NCI-H82 treated with DMSO at 0.1 percent for 48 hours (cell line): ENCODE results near the gene FSIP1.
"Not testable (repeated sequence)": the region's sequence is repeated elsewhere in the genome, so short reads cannot be mapped to it uniquely, and the experiment has no call there.

ENCODE experiments used
- DNase-seq: peaks from one replicate; lab custom pipeline; 2025; ENCODE audit not compliant: unreplicated experiment; lab: John Stamatoyannopoulos, UW

Gene FSIP1

DNA sequence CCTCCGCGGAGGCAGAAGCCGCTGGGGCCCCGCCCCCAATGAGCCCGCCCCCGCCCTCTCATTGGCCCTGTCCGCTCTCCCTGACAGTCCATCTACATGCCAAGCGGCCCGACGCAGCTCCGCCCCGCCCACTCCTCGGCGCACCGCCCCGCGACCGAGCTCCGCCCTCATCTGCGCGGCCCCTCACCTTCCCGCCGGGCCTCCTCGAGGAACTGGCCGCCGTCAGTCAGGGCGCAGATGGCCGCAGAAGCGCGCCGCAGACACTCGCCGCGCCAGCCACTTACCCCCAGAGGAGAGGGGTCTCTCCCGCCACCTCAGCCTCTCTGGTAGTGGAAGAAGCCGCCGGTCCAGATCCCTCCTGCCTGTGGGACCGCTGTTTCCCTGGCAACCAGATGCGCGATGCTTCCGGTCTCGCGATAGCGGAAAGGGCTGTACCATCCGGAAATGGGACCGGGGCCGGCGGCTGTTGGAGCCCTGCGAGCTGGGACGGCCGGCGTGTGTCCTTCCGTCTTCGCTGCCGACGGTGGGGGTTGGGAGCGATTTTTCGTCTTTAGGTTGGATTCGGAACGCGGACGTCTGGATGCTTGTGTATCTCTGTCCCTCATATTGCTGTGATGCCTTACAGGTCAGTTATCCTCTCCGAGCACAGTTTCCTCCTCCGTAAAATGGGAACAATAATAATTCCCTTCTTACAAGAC, at the start of gene FSIP1:
FSIP1 (minus strand) TSS at position 401 of the 698 bp plus-strand sequence. CDS start 6,317 bp downstream, outside the sequence.
- DNase-seq: peak; percentile 82

DNA sequence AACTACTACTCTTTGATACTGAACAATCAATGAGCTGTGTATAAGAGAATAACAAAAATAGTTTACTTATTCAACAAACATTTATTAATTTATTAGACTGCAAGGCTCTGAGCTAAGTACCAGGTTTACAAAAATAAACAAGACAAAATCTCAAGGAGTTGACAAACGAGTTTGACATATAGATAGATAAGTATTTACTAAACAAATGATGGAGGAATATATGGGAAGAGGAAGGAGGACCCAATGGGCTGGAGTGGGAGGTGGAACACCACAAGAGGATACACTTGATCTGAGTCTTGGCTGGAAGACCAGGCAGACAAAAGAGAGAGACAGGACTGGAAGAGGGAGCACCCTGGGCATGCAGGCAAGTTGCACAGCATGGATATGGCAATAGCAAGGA, 47.5 kb upstream of the FSIP1 start:
- DNase-seq: no peak

DNA sequence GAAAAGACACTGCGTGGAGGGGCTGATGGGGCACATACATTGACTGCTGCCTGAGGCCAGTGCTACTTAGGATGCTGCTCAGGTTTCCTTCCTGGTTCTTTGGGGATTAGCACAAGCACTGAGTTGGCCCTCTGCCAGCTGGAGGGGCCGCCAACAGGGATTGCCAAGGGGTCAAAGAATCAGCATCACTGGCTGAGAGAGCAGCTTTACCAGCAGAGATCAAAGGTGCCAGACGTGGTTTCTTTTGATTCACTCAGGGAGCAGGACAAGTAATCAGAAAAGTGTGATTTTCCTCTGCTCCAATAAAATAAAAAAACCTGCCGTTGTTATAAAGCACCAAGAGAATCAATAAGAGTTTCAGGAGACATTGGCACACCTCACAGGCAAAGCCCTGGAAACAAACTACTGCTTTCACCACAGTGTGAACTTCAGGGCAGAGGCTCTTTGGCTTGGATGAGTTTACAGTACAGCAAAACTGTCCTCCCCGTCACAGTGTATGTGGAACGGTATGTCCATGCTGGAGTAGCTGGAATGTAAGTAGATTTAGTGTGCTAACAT, 45.8 kb upstream of the FSIP1 start:
- DNase-seq: peak; percentile 74

DNA sequence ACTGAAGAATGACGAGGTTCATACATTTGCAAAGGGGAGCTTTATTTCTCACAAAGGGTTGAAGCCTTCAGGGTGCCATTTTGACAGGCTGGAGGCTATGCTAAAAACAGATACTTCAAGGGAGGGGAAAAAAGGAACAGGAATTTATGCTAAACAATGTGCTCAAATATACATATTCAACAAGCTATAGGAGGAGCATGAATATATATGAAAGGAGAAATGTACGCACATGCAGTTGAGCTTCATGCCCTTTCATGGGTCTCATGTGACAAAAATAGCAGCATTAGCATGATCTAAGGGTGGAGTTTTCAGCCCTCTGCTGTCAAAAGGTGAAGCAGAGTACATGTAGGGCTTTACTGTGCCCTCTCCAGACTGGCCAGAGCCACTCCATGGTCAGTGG, 44.3 kb upstream of the FSIP1 start:
- DNase-seq: no peak

DNA sequence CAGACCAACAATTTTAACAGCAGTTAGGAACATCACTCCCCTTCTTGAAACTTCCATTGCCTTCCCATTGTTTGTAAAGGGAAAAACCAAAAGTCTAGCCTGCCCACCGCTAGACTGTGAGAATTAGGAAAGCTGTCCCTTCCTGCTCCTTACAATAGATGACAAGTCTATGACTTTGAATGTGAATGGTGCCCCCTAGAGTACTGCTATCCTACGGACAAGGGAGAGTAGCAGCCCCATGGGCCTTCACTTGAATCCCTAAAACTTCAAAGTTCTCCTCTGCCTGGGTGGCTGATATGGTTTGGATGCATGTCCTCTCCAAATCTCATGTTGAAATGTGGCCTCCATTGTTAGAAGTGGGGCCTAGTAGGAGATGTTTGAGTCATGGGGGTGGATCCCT, 41.0 kb upstream of the FSIP1 start:
- no peak for DNase-seq

DNA sequence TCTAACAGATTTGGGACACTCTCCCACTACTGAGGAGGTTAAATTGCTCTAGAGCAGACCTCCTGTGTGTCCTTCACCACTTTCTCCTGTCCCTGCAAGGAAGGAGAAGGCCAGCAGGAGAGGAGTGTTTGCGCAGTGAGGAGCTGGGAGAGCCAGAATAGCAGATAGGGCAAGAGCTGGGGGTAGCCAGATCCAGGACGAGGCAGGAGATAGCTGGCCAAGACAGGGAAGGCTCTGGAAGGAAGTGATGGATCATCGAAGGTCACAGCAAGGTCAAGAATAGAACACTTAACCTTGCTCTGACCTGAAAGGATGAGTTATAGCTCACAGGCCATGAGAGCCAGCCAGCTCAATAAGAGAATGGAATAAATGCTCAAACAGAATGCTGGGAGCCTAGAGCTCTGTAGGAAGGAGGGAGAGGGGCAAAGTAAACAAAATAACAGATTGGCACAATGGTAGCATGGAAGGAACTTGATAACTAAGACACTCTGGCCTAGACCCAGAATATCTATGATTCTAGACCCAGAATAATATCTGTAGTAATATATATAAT, 37.5 kb upstream of the FSIP1 start:
- DNase-seq: no peak

DNA sequence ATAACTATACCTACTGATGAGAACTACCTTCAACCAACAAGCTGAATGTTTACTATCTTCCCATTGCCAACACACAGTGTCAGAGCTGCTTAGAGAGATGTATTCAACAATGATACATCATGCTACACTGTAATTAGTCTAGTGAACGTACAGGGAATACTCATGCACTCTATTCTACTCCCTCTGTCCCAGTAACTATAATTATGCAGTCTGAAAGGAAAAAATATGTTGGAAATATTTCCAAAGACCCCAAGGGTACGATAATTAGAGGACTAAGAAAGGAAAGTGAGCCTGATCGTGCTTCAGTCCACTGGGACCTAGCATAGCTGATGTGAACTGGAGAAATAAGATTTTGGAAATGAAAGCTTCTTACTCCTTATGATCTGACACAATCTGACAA, 36.9 kb upstream of the FSIP1 start:
- DNase-seq: no peak

DNA sequence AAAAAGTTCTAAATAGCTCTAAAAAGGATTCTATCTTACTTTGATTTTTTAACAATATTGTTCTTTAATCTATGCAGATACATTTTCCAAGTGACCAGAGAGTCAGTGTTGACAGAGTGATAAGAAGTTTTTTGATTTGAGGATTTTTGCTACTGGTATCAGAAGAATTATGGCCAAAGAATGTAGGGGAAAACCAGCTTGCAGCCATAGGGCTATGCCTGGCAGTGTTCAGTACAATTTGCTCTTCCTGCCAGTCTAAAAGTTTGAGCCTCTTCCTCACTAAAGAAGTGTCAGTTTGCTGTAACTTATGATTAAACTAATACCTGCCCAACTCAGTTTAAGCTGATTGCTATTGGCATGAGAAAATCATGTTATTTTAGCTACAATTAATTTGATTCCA, 35.3 kb upstream of the FSIP1 start:
- no peak for DNase-seq

DNA sequence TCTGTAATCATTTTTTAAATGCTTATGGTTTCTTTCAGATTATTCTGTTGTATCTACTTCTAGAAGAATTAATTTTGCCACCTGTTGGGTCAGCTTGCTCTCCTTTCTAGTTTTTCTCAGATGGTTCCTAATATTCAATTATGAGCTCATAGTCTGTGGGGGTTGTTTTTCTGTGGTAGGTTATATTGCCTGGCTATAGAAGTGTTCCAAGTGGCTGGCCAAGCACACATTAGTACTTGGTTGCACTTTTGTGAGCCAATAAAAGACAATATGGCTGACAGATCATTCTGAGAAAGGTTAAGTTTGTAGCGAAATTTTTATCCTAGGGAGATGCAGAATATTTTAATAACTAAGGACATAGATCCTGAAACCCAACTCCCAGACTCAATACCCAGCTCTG, 31.8 kb upstream of the FSIP1 start:
- DNase-seq: no peak

DNA sequence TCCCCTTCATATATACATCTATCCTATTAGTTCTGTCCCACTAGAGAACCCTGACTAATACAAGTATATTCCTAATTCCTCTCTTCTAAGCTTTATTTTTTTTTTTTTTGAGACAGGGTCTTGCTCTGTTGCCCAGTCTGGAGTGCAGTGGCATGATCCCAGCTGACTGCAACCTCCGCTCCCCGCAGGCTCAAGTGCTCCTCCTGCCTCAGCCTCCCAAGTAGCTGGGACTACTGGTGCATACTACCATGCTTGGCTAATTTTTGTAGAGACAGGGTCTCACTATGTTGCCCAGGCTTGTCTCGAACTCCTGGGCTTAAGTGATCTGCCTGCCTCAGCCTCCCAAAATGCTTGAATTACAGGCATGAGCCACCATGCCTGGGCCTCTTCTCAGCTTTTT, 30.0 kb upstream of the FSIP1 start:
- DNase-seq: not testable (repeated sequence)

DNA sequence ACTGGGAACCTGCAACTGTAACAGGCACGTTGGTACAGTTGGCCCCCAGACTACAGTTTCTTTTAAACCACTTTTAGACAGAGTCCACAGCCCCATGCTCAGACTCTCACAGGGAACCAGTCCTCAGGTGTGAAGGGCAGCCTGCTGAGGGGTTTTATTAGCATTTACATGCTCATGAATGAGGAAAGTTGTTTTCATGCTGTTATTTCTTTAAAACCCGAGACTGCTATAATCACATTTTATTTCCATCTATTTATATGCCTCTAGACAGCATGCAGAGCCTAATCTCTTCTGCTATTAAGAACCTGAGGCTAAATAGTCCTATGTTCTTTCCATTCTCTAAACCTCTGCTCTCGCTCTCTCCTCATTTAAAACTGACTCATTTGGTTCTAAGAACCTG, 26.3 kb upstream of the FSIP1 start:
- DNase-seq: no peak

DNA sequence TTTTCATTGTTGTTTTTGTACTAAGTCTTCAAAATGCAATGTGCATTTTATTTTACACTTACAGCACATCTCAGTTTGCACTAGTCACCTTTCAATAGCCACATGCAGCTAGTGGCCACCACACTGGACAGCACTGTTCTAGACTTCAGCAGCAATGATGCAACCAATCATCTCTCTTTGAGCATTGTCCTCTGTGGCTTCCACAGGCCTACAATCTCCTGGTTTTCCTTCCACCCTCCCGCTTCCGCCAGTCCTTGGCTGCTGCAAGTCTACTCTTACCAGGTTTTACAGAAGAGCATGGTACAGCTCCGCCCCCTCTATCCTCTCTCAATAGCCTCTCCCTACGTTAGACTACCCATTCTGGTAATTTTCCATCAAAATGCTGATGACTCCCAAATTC, 25.1 kb upstream of the FSIP1 start:
- no peak for DNase-seq

DNA sequence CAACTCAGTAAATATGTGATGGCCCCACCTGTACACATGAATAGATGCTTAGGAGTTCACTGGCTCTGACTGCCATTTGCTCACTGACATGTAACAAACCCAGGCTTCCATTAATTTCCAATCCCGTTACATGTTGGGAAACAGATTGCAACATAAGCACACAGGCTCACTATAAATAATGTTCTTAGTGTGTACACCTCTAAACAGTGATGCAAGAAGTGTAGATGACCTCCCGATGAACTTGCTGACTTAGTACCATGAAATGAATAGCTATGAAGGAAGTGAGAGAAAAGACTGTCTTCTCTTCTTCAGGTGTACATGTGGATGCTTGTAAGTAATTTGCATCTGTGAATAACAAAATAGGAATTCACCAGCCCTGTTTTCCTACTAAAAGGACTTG, 21.4 kb upstream of the FSIP1 start:
- no peak for DNase-seq

DNA sequence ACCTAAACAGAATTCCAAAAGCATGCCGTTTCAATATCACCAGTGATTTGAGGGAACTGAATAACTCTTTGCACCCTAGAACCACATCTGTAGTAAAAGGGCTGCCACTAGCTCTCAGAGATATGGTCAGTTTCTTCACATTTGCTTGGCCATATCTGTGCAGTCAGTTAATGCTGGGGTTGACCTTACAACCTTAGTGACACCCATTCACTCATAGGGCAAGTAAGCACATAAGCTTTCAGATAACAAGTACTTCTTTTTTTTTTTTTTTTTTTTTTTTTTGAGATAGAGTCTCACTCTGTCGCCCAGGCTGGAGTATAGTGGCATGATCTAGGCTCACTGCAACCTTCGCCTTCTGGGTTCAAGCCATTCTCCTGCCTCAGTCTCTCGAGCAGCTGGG, 20.4 kb upstream of the FSIP1 start:
- no peak for DNase-seq

DNA sequence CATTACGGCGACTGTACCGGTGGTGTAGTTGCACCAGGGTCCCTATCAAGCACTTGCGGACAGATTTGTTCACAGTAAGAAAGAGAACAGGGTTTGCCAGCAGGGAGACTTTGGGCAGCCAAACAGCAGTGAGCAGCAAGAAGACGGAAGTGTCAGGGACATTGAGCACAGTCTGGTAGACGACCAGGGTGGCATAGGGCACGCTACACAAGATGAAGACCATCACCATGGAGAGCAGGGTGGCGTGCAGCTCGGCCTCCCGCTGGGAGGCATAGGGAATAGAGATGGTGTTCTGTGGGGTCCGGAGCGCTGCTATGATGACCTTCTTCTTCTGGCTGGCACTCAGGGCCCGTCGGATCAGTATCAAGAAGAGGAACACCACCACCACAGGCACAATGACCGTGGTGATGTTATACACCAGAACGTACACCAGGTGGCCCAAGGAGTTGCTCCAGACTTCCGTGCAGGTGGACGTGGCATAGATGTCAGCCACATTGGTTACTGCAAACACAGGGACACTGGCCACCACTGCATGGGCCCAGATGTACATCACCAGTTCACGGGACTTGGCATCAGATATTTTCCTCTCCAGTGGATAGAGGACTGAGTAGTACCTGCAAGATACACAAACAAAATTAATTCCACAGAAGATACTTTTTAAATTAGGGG, 19.1 kb upstream of the FSIP1 start:
- DNase-seq: no peak

DNA sequence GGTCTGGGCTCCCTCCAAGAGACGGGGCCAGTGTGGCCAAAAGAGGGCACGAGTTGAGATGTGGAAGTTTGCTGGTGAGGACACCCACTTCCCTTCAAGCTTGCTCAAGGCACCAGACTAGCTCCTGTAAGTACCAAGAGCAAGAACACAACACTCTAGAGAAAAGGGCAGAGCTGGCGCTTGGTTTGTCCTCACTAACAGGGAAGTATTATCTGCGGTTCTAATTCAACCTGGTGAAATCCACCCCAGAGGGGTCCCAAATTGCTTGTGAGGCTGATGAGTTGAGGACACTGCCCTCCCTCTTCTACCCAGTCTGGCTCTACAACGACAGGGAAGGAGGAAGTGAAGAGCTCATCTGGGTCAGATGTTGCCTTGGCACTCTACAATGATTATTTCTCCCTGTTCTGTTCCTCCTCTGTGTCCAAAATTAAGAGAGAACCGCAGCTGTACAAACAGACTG, 16.9 kb upstream of the FSIP1 start:
- no peak for DNase-seq

DNA sequence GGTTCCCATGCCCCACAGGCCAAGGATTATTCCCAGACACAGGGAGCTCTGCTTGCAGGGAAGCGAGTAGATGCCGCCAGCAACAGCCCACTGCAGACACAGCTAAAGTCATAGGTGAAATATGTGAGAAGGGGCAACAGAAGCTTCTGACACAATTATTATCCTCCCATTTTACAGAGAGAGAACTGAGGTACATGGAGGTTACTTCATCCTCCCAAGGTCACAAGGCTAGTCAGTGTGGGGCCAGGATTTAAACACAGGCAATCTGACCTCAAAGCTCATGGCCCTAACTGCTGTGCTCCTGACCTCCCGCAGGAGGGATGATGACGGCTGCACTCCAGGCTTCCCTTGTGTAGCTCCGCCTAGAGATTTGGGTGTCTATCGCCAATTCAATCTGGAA, 15.7 kb upstream of the FSIP1 start:
- no peak for DNase-seq

DNA sequence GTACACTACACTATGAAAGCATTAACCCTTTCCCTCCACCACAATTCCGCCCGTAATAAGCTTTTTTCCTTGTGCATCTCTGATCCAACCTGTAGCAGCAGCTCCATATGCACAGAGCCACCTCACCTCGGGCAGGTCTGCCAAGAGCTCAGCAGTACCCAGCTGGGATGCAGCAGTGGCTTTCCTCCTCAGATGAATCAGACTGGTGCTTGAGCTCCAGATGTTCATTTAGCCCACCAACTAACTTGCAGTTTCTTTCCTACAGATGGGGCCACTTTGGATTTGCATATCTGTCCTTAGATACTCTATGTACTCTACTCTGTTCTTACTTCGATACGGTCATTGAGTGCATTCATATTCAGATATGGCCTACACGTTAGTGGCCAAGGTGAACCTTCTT, 14.8 kb upstream of the FSIP1 start:
- no peak for DNase-seq

DNA sequence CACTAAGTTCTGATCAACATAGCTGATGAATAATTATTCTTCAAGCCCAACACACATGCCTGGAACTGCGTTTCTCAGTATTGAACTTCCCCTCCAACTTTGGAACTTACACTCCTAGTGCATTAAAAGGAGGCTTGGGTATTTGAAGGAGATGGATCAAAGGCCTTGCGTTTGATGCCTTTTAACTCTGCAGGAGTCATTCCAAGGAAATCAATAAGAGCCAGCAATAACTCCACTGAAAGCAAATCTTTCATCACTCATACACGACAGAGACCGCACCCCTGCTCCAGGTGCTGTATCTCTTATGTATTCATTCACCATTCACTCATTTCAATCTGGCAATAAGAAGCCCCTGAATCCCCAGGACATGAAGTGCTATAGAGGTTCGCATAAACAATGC, 14.0 kb upstream of the FSIP1 start:
- no peak for DNase-seq

DNA sequence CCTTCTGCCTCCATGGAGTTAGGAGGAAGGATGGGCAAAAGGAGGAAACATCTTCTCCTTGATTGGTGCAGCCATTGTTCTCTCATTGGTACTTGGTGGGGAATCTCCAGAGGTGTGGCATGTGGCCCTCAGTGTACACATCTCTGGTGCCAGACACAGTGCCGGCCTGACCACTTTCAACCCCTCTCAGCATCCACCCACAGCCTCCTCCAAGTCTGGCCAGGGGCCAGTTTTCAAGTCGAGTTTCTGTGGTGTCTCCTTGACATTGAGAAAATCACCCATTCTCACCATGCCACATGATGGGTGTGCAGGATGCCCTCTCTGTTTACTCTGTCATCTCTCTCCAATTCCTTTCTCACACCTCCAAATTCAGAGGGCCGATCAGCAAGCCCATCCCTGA, 12.8 kb upstream of the FSIP1 start:
- DNase-seq: no peak

DNA sequence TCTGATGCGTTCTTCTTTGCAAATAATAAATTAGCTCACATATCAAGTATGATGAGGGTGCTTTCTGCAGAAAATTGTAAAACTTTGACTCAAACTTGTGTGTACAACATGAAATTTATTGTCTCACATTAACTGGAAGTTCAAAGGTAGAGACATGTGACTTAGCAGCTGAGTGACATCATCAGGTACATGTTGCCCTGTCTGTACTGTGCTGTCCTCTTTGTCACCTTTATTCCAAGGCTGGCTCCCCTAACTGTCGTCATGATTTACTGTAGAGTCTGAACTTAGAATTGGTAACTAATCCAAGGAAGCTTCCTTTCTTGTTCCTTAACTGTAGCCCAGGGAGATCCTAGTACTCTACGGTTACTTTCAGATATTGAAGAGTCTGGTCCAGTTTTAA, 12.3 kb upstream of the FSIP1 start:
- DNase-seq: no peak

DNA sequence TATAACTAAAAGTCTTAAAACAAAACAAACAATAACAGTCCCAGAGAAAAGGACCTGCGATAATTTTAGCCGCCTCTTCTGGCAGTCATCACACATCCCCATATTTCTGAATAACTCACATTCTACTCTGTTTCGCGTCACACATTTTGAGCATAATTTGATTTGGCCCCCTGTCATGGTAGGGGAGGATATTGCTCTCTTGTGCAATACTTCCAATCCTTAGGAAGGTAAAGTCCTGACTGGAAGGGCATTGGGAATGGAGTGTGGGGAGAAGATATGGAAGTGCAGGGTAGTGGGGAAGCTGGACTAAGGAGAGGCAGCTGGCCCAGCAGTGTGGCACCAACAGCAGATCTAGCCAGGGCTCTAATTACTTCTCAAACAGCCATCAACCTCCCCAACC, 11.3 kb upstream of the FSIP1 start:
- no peak for DNase-seq
